OCI-LY7 (cell line): Measurements from ENCODE around the gene PFKFB4. TPM values are rescaled to one million over a fixed set of nuclear protein-coding genes. Genes with fewer than 3 reads are reported as not detected.

Experiments
- BruUV-seq: library from RNA; stranded (reverse); fragments of 400-500 nt; replicated peaks from 2 replicates; lab custom pipeline; 2021; lab: Mats Ljungman, UMichigan
- CTCF ChIA-PET: fragments of 300-600 bp; sonication (Branson Sonifier 250); formaldehyde crosslinking; loops from one replicate; lab custom pipeline; 2022; ENCODE audit warnings: antibody characterized with exemption; ENCODE audit not compliant: unreplicated experiment; lab: Charles Lee
- POLR2A ChIA-PET: fragments of 300-600 bp; sonication (Branson Sonifier 250); formaldehyde crosslinking; loops from one replicate; lab custom pipeline; 2022; ENCODE audit warnings: antibody characterized with exemption; lab: Charles Lee
- DNase-seq: peaks from one replicate; pipeline ENCODE4 v3.0.0-alpha.2; 2015; ENCODE audit warnings: low spot score
- H2AFZ ChIP-seq: fragments of 200-600 bp; sonication (generic), shearing (Covaris generic); 2 replicates; pipeline ENCODE4 v1.6.1; 2014; ENCODE audit warnings: mild to moderate bottlenecking, antibody characterized with exemption, low read length, moderate library complexity
- H3K27ac ChIP-seq: fragments of 200-600 bp; sonication (generic); 2 replicates; pipeline ENCODE4 v1.5.1; 2014; ENCODE audit warnings: mixed run types, low read depth, mild to moderate bottlenecking, moderate library complexity, low read length, inconsistent platforms; ENCODE audit not compliant: poor library complexity, severe bottlenecking
- H3K36me3 ChIP-seq: fragments of 200-600 bp; sonication (generic); 2 replicates; pipeline ENCODE4 v1.6.1; 2014; ENCODE audit warnings: mild to moderate bottlenecking, antibody characterized with exemption, low read length, moderate library complexity, mixed read lengths; ENCODE audit not compliant: insufficient read depth
- H3K4me1 ChIP-seq: fragments of 200-600 bp; sonication (generic); 2 replicates; pipeline ENCODE4 v1.5.1; 2014; ENCODE audit warnings: mild to moderate bottlenecking, low read length; ENCODE audit not compliant: insufficient read depth, poor library complexity, severe bottlenecking
- H3K4me2 ChIP-seq: fragments of 200-600 bp; sonication (generic); 2 replicates; pipeline ENCODE4 v1.6.1; 2014; ENCODE audit warnings: mild to moderate bottlenecking, low read length
- H3K4me3 ChIP-seq: fragments of 200-600 bp; sonication (generic); 2 replicates; pipeline ENCODE4 v1.5.1; 2014; ENCODE audit warnings: mild to moderate bottlenecking, low read depth, low read length; ENCODE audit not compliant: poor library complexity, severe bottlenecking
- H3K79me2 ChIP-seq: fragments of 200-600 bp; sonication (generic); 2 replicates; pipeline ENCODE4 v1.6.1; 2016; ENCODE audit warnings: low read depth, mild to moderate bottlenecking, low read length, moderate library complexity, mixed read lengths; ENCODE audit not compliant: insufficient read depth
- H3K9me2 ChIP-seq: fragments of 200-600 bp; sonication (generic); 2 replicates; pipeline ENCODE4 v1.6.1; 2016; ENCODE audit warnings: mild to moderate bottlenecking, low read length, mixed read lengths; ENCODE audit not compliant: insufficient read depth
- H3K9me3 ChIP-seq: fragments of 200-600 bp; sonication (generic); 2 replicates; pipeline ENCODE4 v1.6.1; 2014; ENCODE audit warnings: mild to moderate bottlenecking, mixed run types, low read length, mixed read lengths
- H4K20me1 ChIP-seq: fragments of 200-600 bp; sonication (generic); 2 replicates; pipeline ENCODE4 v1.6.1; 2014; ENCODE audit warnings: mild to moderate bottlenecking, antibody characterized with exemption, low read length, moderate library complexity, mixed read lengths; ENCODE audit not compliant: insufficient read depth
- EZH2phosphoT487 ChIP-seq: fragments of 200-600 bp; sonication (generic); IDR thresholded peaks from 2 replicates; pipeline ENCODE4 v1.6.1; 2018; ENCODE audit warnings: low read depth, borderline replicate concordance, mild to moderate bottlenecking, mixed run types, antibody characterized with exemption, low read length, moderate library complexity, mixed read lengths
- intact Hi-C: fragments of 100-400 bp; cut with micrococcal nuclease; formaldehyde crosslinking; loops from one replicate; pipeline ENCODE4 v1.10.0; 2022; ENCODE audit not compliant: unreplicated experiment
- total RNA-seq, 2 experiments: library from RNA; depleted of rRNA in 1 of 2; stranded (reverse); fragments of >200 nt in 1 of 2; shearing (Covaris generic) in 1 of 2; gene quantifications; 2 replicates each; pipeline ENCODE4 v1.2.3, GENCODE V29; 2014 to 2022
- TF ChIP-seq, protein P1 (sequence below): fragments of 200-600 bp; sonication (generic); conservative IDR thresholded peaks from 2 replicates; pipeline ENCODE4 v1.5.1; 2014; ENCODE audit warnings: mild to moderate bottlenecking, antibody characterized with exemption, low read length, moderate library complexity, mixed read lengths

PFKFB4 gene
- total RNA-seq, 2 experiments from 2014 or later = 5.0 to 29.0 TPM

DNA sequence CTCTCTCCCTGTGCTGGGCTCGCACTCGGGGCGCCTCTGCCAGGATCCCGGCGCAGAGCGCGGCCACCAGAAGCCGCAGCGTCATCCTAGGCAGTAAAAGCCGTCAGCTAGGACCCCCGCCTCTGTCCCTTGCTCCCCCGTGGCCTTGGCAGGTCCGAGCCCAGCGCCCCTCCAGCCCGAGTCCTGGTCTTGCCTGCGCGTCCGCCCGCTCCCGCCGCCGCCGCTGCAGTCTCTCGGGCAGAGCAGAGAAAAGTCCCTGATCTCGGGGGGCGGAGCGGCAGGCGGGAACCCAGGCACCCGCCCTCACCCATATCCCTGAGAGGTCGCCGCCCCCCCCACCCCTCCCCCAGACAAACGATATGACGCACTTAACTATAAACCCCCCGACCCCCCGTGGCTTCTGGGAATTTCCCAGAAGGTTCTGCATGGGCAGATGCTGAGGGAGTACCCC is 38.5 kb upstream of the PFKFB4 start, which contains the start of gene COL7A1:
COL7A1 (minus strand) TSS at position 255 of the 451 bp plus-strand sequence; CDS start at position 85, 170 bp downstream.
- BruUV-seq = no TSS peak
- no peak for TF ChIP-seq EZH2phosphoT487
- TF ChIP-seq, protein P1, sequence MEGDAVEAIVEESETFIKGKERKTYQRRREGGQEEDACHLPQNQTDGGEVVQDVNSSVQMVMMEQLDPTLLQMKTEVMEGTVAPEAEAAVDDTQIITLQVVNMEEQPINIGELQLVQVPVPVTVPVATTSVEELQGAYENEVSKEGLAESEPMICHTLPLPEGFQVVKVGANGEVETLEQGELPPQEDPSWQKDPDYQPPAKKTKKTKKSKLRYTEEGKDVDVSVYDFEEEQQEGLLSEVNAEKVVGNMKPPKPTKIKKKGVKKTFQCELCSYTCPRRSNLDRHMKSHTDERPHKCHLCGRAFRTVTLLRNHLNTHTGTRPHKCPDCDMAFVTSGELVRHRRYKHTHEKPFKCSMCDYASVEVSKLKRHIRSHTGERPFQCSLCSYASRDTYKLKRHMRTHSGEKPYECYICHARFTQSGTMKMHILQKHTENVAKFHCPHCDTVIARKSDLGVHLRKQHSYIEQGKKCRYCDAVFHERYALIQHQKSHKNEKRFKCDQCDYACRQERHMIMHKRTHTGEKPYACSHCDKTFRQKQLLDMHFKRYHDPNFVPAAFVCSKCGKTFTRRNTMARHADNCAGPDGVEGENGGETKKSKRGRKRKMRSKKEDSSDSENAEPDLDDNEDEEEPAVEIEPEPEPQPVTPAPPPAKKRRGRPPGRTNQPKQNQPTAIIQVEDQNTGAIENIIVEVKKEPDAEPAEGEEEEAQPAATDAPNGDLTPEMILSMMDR = no peak
- intact Hi-C loops = no loop called here
- H4K20me1 ChIP-seq = no peaks in the 10 kb centered on the region
- H3K79me2 ChIP-seq = no peaks in the 10 kb centered on the region
- no peak within 1 kb of the TSS for H2AFZ ChIP-seq
- CTCF ChIA-PET = no interaction called here
- no peak for DNase-seq
- peaks cover 29% of the 10 kb centered on the region; the same call in 1 of the 2 replicates for H3K36me3 ChIP-seq
- no peaks in the 10 kb centered on the region for H3K9me3 ChIP-seq
- POLR2A ChIA-PET = no interaction called here
- H3K4me2 ChIP-seq = no peak within 1 kb of the TSS
- H3K4me3 ChIP-seq = no peak within 1 kb of the TSS
- H3K9me2 ChIP-seq = no peaks in the 10 kb centered on the region
- no peak within 1 kb of the TSS for H3K27ac ChIP-seq
- H3K4me1 ChIP-seq = no peaks in the 10 kb centered on the region

GRCh38 chr3:48594417-48595049 is 37.9 kb upstream of the PFKFB4 start:
- Histone ChIP-seq H3K9me2 (no peaks in the 10 kb centered on the region), H3K79me2 (no peaks in the 10 kb centered on the region), H3K4me2 (no peak overlapping the region), H3K9me3 (no peaks in the 10 kb centered on the region), H3K36me3 (peaks cover 23% of the 10 kb centered on the region; the same call in 1 of the 2 replicates), H3K4me1 (no peaks in the 10 kb centered on the region), H3K4me3 (no peak overlapping the region), H3K27ac (no peak overlapping the region), H4K20me1 (no peaks in the 10 kb centered on the region), H2AFZ (no peak overlapping the region)
- ChIA-PET POLR2A (no interaction called here), CTCF (no interaction called here)
- intact Hi-C loops = no loop called here
- no peak for DNase-seq
- no peak for TF ChIP-seq EZH2phosphoT487
- TF ChIP-seq, protein P1 = no peak
- no TSS peak for BruUV-seq

- Histone ChIP-seq H3K27ac (no peak overlapping the region), H2AFZ (no peak overlapping the region), H3K4me2 (no peak overlapping the region), H3K36me3 (peaks cover 11% of the 10 kb centered on the region; the same call in 1 of the 2 replicates), H3K9me3 (no peaks in the 10 kb centered on the region), H3K4me1 (no peaks in the 10 kb centered on the region), H4K20me1 (no peaks in the 10 kb centered on the region), H3K4me3 (no peak overlapping the region), H3K9me2 (no peaks in the 10 kb centered on the region), H3K79me2 (no peaks in the 10 kb centered on the region)
- intact Hi-C loops = no loop called here
- ChIA-PET POLR2A (no interaction called here), CTCF (no interaction called here)
- TF ChIP-seq EZH2phosphoT487 = no peak
- TF ChIP-seq, protein P1 = no peak
- DNase-seq = no peak
- no TSS peak for BruUV-seq
Observed at GRCh38 chr3:48593337-48593736, 36.7 kb upstream of the PFKFB4 start.
